SK-N-SH (cell line): ENCODE measurements around the gene MYO1D. TPM values are rescaled to one million over a fixed set of nuclear protein-coding genes. Genes with fewer than 3 reads are reported as not detected.

Source experiments
- CTCF ChIA-PET: fragments of 300-600, 350-600 bp; formaldehyde crosslinking; extraction: SDS; loops from one replicate; lab custom pipeline; 2021; lab: Yijun Ruan, JAX
- POLR2A ChIA-PET: fragments of 350-600 bp; sonication (Branson Sonifier 250); formaldehyde crosslinking; extraction: SDS; loops from one replicate; lab custom pipeline; 2020; ENCODE audit warnings: antibody characterized with exemption, inconsistent platforms; lab: Yijun Ruan, JAX
- DNase-seq: peaks from one replicate; pipeline ENCODE4 v3.0.0; 2012
- H2AFZ ChIP-seq: fragments of 200-600 bp; sonication (generic); 2 replicates; pipeline ENCODE4 v1.8.1; 2016; ENCODE audit warnings: antibody characterized with exemption, mild to moderate bottlenecking, low read depth
- H3F3A ChIP-seq: fragments of 200-600 bp; sonication (generic); replicated peaks from 2 replicates; pipeline ENCODE3; 2016; ENCODE audit warnings: antibody characterized with exemption, mild to moderate bottlenecking; ENCODE audit not compliant: insufficient read depth
- H3K27ac ChIP-seq, 2 experiments: fragments of 200-500 bp in 1 of 2; fragments of 200-600 bp in 1 of 2; sonication (Bioruptor generic) in 1 of 2; sonication (generic), shearing (Covaris generic) in 1 of 2; 2 replicates each; pipeline versions ENCODE4 v1.5.1 to v1.6.1; 2014 to 2016; ENCODE audit warnings: low read depth in 2 of 2, inconsistent platforms in 1 of 2, low read length in 1 of 2, mild to moderate bottlenecking in 1 of 2, mixed read lengths in 1 of 2
- H3K27me3 ChIP-seq: fragments of 200-600 bp; sonication (generic), shearing (Covaris generic); 2 replicates; pipeline ENCODE4 v1.6.1; 2016; ENCODE audit warnings: mixed run types; ENCODE audit not compliant: insufficient read depth
- H3K36me3 ChIP-seq, 2 experiments: fragments of 200-500 bp in 1 of 2; fragments of 200-600 bp in 1 of 2; sonication (Bioruptor generic) in 1 of 2; sonication (generic) in 1 of 2; replicated peaks in 1 of 2; 2 replicates each; pipeline versions ENCODE3 to v1.5.1; 2014 to 2016; ENCODE audit warnings: low read length in 1 of 2, mild to moderate bottlenecking in 1 of 2; ENCODE audit not compliant: insufficient read depth in 2 of 2, control insufficient read depth in 1 of 2
- H3K4me1 ChIP-seq, 2 experiments: fragments of 200-500 bp in 1 of 2; fragments of 200-600 bp in 1 of 2; sonication (Bioruptor generic) in 1 of 2; sonication (generic), shearing (Covaris generic) in 1 of 2; 2 replicates each; pipeline versions ENCODE4 v1.5.1 to v1.6.1; 2014 to 2016; ENCODE audit warnings: low read depth in 1 of 2, low read length in 1 of 2, mixed run types in 1 of 2; ENCODE audit not compliant: insufficient read depth in 2 of 2, control insufficient read depth in 1 of 2
- H3K4me2 ChIP-seq: fragments of 200-600 bp; sonication (generic), shearing (Covaris generic); 2 replicates; pipeline ENCODE4 v1.6.1; 2017; ENCODE audit warnings: mixed run types
- H3K4me3 ChIP-seq, 2 experiments: fragments of 200-500 bp in 1 of 2; fragments of 200-600 bp in 1 of 2; sonication (Bioruptor generic) in 1 of 2; sonication (generic), shearing (Covaris generic) in 1 of 2; 2 replicates each; pipeline versions ENCODE4 v1.5.1 to v1.8.1; 2014 to 2016; ENCODE audit warnings: low read depth in 2 of 2, inconsistent platforms in 1 of 2, low read length in 1 of 2, mild to moderate bottlenecking in 1 of 2, mixed read lengths in 1 of 2, moderate library complexity in 1 of 2
- H3K79me2 ChIP-seq: fragments of 200-600 bp; sonication (generic); 2 replicates; pipeline ENCODE4 v1.8.1; 2017; ENCODE audit warnings: mild to moderate bottlenecking; ENCODE audit not compliant: insufficient read depth
- H3K9ac ChIP-seq: fragments of 200-600 bp; sonication (generic); 2 replicates; pipeline ENCODE4 v1.6.1; 2017; ENCODE audit warnings: mixed run types
- H3K9me2 ChIP-seq: fragments of 200-600 bp; sonication (generic); 2 replicates; pipeline ENCODE4 v1.6.1; 2017; ENCODE audit warnings: mixed run types
- H3K9me3 ChIP-seq: fragments of 200-600 bp; sonication (generic); 2 replicates; pipeline ENCODE4 v1.6.1; 2017; ENCODE audit warnings: mixed run types, mild to moderate bottlenecking, moderate library complexity
- H4K20me1 ChIP-seq: fragments of 200-600 bp; sonication (generic); 2 replicates; pipeline ENCODE4 v1.6.1; 2017; ENCODE audit warnings: mild to moderate bottlenecking, mixed run types; ENCODE audit not compliant: insufficient read depth
- CTCF ChIP-seq: fragments of 200-600 bp; sonication (generic); IDR thresholded peaks from 2 replicates; pipeline ENCODE4 v1.6.1; 2017; ENCODE audit warnings: antibody characterized with exemption, mild to moderate bottlenecking, moderate library complexity
- ELF1 ChIP-seq: IDR thresholded peaks from 2 replicates; pipeline ENCODE4 v1.4.0; 2012
- NFIC ChIP-seq: IDR thresholded peaks from 2 replicates; pipeline ENCODE4 v1.4.0; 2012; ENCODE audit warnings: borderline replicate concordance
- RAD21 ChIP-seq: IDR thresholded peaks from 2 replicates; pipeline ENCODE4 v1.6.1; 2012; ENCODE audit warnings: mild to moderate bottlenecking, low read length
- RCOR1 ChIP-seq: fragments of 150-350 bp; IDR thresholded peaks from 2 replicates; pipeline ENCODE4 v1.6.1; 2017; ENCODE audit warnings: antibody characterized with exemption, low read length
- RXRA ChIP-seq: IDR thresholded peaks from 2 replicates; pipeline ENCODE4 v1.4.0; 2012; ENCODE audit warnings: low read depth, mild to moderate bottlenecking, borderline replicate concordance
- SMC3 ChIP-seq: IDR thresholded peaks from 2 replicates; pipeline ENCODE4 v1.6.1; 2012; ENCODE audit warnings: low read depth, low read length, improper control_type of control experiment
- TCF12 ChIP-seq: IDR thresholded peaks from 2 replicates; pipeline ENCODE4 v1.4.0; 2012
- USF1 ChIP-seq: IDR thresholded peaks from 2 replicates; pipeline ENCODE4 v1.4.0; 2012; ENCODE audit warnings: low read depth, borderline replicate concordance
- WGBS: methylation state at CpG from one replicate; pipeline ENCODE4 v1.1.6; 2017; ENCODE audit warnings: low lambda C conversion rate; 5-methylcytosine and 5-hydroxymethylcytosine counted together
- polyA plus RNA-seq, 3 experiments: library from polyadenylated mRNA; depleted of rRNA; stranded (reverse); fragments of >200 nt; gene quantifications; 2 replicates each; pipeline ENCODE4 v1.2.3, GENCODE V29; 2012
- TF ChIP-seq, protein P1 (sequence below): IDR thresholded peaks from 2 replicates; pipeline ENCODE4 v1.6.1; 2012; ENCODE audit warnings: mild to moderate bottlenecking, low read depth, low read length, moderate library complexity

Gene MYO1D
- polyA plus RNA-seq, 1 of the 3 experiments (the other 2 are of a cell fraction), result 20.4 TPM

- CTCF ChIA-PET, result interaction anchor here (1.1 to 6.8 kb wide), 18 partner anchors 9 to 414 kb away, joined by 3 to 102 read pairs (median 13); partner anchors contain the start of genes CDK5R1 and PSMD11
Observed at GRCh38 chr17:32463304-32463703, 413.6 kb downstream of the MYO1D start.

GRCh38 chr17:32461853-32462617 lies 414.9 kb downstream of the MYO1D start:
- Histone ChIP-seq H2AFZ (no peak overlapping the region), H3K4me1 (no peaks in the 10 kb centered on the region), H3K4me2 (no peak overlapping the region), H3K27ac (no peak overlapping the region), H3K9me2 (no peaks in the 10 kb centered on the region), H3K36me3 (peaks cover 44 to 54% of the 10 kb centered on the region in 2 experiments), H3F3A (peaks cover 26% of the 10 kb centered on the region), H3K4me3 (no peak overlapping the region), H3K79me2 (peaks cover 84% of the 10 kb centered on the region), H3K27me3 (no peaks in the 10 kb centered on the region), H3K9me3 (no peaks in the 10 kb centered on the region), H4K20me1 (peaks cover 52% of the 10 kb centered on the region), H3K9ac (no peak overlapping the region)
- no peak for TF ChIP-seq TCF12
- TF ChIP-seq NFIC, result no peak
- peak; percentile 38; the same call in 1 of the 2 replicates for TF ChIP-seq RAD21
- TF ChIP-seq, protein P1, sequence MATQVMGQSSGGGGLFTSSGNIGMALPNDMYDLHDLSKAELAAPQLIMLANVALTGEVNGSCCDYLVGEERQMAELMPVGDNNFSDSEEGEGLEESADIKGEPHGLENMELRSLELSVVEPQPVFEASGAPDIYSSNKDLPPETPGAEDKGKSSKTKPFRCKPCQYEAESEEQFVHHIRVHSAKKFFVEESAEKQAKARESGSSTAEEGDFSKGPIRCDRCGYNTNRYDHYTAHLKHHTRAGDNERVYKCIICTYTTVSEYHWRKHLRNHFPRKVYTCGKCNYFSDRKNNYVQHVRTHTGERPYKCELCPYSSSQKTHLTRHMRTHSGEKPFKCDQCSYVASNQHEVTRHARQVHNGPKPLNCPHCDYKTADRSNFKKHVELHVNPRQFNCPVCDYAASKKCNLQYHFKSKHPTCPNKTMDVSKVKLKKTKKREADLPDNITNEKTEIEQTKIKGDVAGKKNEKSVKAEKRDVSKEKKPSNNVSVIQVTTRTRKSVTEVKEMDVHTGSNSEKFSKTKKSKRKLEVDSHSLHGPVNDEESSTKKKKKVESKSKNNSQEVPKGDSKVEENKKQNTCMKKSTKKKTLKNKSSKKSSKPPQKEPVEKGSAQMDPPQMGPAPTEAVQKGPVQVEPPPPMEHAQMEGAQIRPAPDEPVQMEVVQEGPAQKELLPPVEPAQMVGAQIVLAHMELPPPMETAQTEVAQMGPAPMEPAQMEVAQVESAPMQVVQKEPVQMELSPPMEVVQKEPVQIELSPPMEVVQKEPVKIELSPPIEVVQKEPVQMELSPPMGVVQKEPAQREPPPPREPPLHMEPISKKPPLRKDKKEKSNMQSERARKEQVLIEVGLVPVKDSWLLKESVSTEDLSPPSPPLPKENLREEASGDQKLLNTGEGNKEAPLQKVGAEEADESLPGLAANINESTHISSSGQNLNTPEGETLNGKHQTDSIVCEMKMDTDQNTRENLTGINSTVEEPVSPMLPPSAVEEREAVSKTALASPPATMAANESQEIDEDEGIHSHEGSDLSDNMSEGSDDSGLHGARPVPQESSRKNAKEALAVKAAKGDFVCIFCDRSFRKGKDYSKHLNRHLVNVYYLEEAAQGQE, result no peak
- peak; percentile 72 for TF ChIP-seq CTCF
- no peak for TF ChIP-seq RXRA
- TF ChIP-seq ELF1, result no peak
- peak; percentile 25 for TF ChIP-seq SMC3
- DNase-seq, result peak; percentile 52
- 52% methylated on average over 1 of the region's 1 CpG for WGBS
- ChIA-PET POLR2A (no interaction called here), CTCF (interaction anchor here (0.6 to 6.8 kb wide), 56 partner anchors 10 to 475 kb away, joined by 3 to 102 read pairs (median 4); partner anchors contain the start of genes CDK5R1 and PSMD11)

More at GRCh38 chr17:32463304-32463703, 413.6 kb downstream of the MYO1D start:
- peaks cover 84% of the 10 kb centered on the region for H3K79me2 ChIP-seq
- H3K4me3 ChIP-seq, result no peak overlapping the region
- no peaks in the 10 kb centered on the region for H3K9me3 ChIP-seq
- H3K27me3 ChIP-seq, result no peaks in the 10 kb centered on the region
- H2AFZ ChIP-seq, result no peak overlapping the region
- peaks cover 48 to 56% of the 10 kb centered on the region in 2 experiments for H3K36me3 ChIP-seq
- H3K9me2 ChIP-seq, result no peaks in the 10 kb centered on the region
- H3K4me2 ChIP-seq, result no peak overlapping the region
- H4K20me1 ChIP-seq, result peaks cover 48% of the 10 kb centered on the region
- POLR2A ChIA-PET, result interaction anchor here (1.0 kb wide), 1 partner anchor 20 kb away, joined by 4 read pairs; no protein-coding TSS in a partner anchor
- H3F3A ChIP-seq, result peaks cover 26% of the 10 kb centered on the region
- WGBS, result 97% methylated on average over 3 of the region's 3 CpGs
- H3K9ac ChIP-seq, result no peak overlapping the region
- no peak for TF ChIP-seq RCOR1
- no peak for TF ChIP-seq TCF12
- TF ChIP-seq USF1, result no peak
- H3K27ac ChIP-seq, result no peak overlapping the region
- no peak for DNase-seq
- no peaks in the 10 kb centered on the region for H3K4me1 ChIP-seq
